IMR-90 (cell line): Measurements from ENCODE around the gene RNF223. TPM values are rescaled to one million over a fixed set of nuclear protein-coding genes. Genes with fewer than 3 reads are reported as not detected.

Experiments used
- ATAC-seq: fragments of 200-7000 bp; cut with Tn5 transposase; 2 replicates; pipeline ENCODE4 v1.9.1; 2020; ENCODE audit warnings: low read depth, mild to moderate bottlenecking, moderate library complexity
- BruUV-seq: library from RNA; stranded (reverse); fragments of 400-500 nt; replicated peaks from 2 replicates; lab custom pipeline; 2021; lab: Mats Ljungman, UMichigan
- CTCF ChIA-PET: fragments of 300-600 bp; formaldehyde crosslinking; extraction: SDS; loops from one replicate; lab custom pipeline; 2021; ENCODE audit warnings: antibody characterized with exemption; lab: Yijun Ruan, JAX
- POLR2A ChIA-PET: fragments of 300-600 bp; sonication (Branson Sonifier 250); formaldehyde crosslinking; loops from one replicate; lab custom pipeline; 2022; ENCODE audit warnings: antibody characterized with exemption; ENCODE audit not compliant: unreplicated experiment; lab: Charles Lee
- DNase-seq: peaks from one replicate; pipeline ENCODE4 v3.0.0; 2013
- H2AFZ ChIP-seq: replicated peaks from 2 replicates; pipeline ENCODE3; 2013; ENCODE audit warnings: low read length, mild to moderate bottlenecking; ENCODE audit not compliant: poor library complexity
- H2AK5ac ChIP-seq: 2 replicates; pipeline ENCODE4 v1.6.1; 2013; ENCODE audit warnings: low read depth, low read length, inconsistent platforms
- H2AK9ac ChIP-seq: replicated peaks from 2 replicates; pipeline ENCODE3; 2013; ENCODE audit warnings: mild to moderate bottlenecking, low read depth, low read length, moderate library complexity; ENCODE audit not compliant: poor library complexity
- H2BK120ac ChIP-seq: 2 replicates; pipeline ENCODE4 v1.6.1; 2013; ENCODE audit warnings: low read depth, low read length, inconsistent platforms
- H2BK15ac ChIP-seq: 3 replicates; pipeline ENCODE4 v1.6.1; 2013; ENCODE audit warnings: low read depth, low read length, inconsistent platforms
- H2BK20ac ChIP-seq: 2 replicates; pipeline ENCODE4 v1.6.1; 2013; ENCODE audit warnings: low read depth, mild to moderate bottlenecking, inconsistent platforms, low read length, moderate library complexity
- H2BK5ac ChIP-seq: 2 replicates; pipeline ENCODE4 v1.6.1; 2013; ENCODE audit warnings: mild to moderate bottlenecking, low read depth, low read length, inconsistent platforms; ENCODE audit not compliant: poor library complexity, severe bottlenecking
- H3K14ac ChIP-seq: replicated peaks from 2 replicates; pipeline ENCODE4 v1.6.1; 2013; ENCODE audit warnings: low read depth, low read length, inconsistent platforms
- H3K18ac ChIP-seq: 2 replicates; pipeline ENCODE4 v1.6.1; 2013; ENCODE audit warnings: low read depth, low read length, control low read depth
- H3K23ac ChIP-seq: 2 replicates; pipeline ENCODE4 v1.6.1; 2013; ENCODE audit warnings: low read depth, low read length, inconsistent platforms
- H3K27ac ChIP-seq: 2 replicates; pipeline ENCODE4 v1.5.1; 2013; ENCODE audit warnings: mild to moderate bottlenecking, control low read depth, low read length; ENCODE audit not compliant: insufficient read depth
- H3K27me3 ChIP-seq: 2 replicates; pipeline ENCODE4 v1.6.1; 2013; ENCODE audit warnings: low read length; ENCODE audit not compliant: control insufficient read depth, insufficient read depth
- H3K36me3 ChIP-seq: 2 replicates; pipeline ENCODE4 v1.6.1; 2013; ENCODE audit warnings: low read length, mixed read lengths; ENCODE audit not compliant: control insufficient read depth, insufficient read depth
- H3K4ac ChIP-seq: 2 replicates; pipeline ENCODE4 v1.6.1; 2013; ENCODE audit warnings: low read depth, low read length, inconsistent platforms
- H3K4me1 ChIP-seq: 2 replicates; pipeline ENCODE4 v1.6.1; 2013; ENCODE audit warnings: low read length, mixed read lengths; ENCODE audit not compliant: control insufficient read depth, insufficient read depth
- H3K4me2 ChIP-seq: 2 replicates; pipeline ENCODE4 v1.6.1; 2013; ENCODE audit warnings: low read depth, mild to moderate bottlenecking, control low read depth, low read length, moderate library complexity
- H3K4me3 ChIP-seq: 2 replicates; pipeline ENCODE4 v1.5.1; 2013; ENCODE audit warnings: low read depth, mild to moderate bottlenecking, control low read depth, low read length, moderate library complexity; ENCODE audit not compliant: insufficient read depth
- H3K56ac ChIP-seq: 2 replicates; pipeline ENCODE4 v1.6.1; 2013; ENCODE audit warnings: low read length, inconsistent platforms; ENCODE audit not compliant: insufficient read depth; ENCODE audit errors: extremely low read depth
- H3K79me1 ChIP-seq, 2 experiments: 2 replicates each; pipeline ENCODE4 v1.6.1; 2013; ENCODE audit warnings: low read length in 2 of 2, inconsistent platforms in 1 of 2, low read depth in 1 of 2
- H3K9ac ChIP-seq: 2 replicates; pipeline ENCODE4 v1.6.1; 2013; ENCODE audit warnings: low read depth, low read length, control low read depth
- H3K9me1 ChIP-seq: 2 replicates; pipeline ENCODE4 v1.6.1; 2013; ENCODE audit warnings: low read length, inconsistent platforms; ENCODE audit not compliant: insufficient read depth
- H3K9me3 ChIP-seq: 2 replicates; pipeline ENCODE4 v1.6.1; 2013; ENCODE audit warnings: low read length; ENCODE audit not compliant: control insufficient read depth, insufficient read depth
- H4K20me1 ChIP-seq: 2 replicates; pipeline ENCODE4 v1.6.1; 2013; ENCODE audit warnings: low read length, inconsistent platforms; ENCODE audit not compliant: insufficient read depth
- H4K5ac ChIP-seq: 2 replicates; pipeline ENCODE4 v1.6.1; 2013; ENCODE audit warnings: mild to moderate bottlenecking, low read depth, low read length, control low read depth
- H4K8ac ChIP-seq, 2 experiments: 2 replicates each; pipeline ENCODE4 v1.6.1; 2013; ENCODE audit warnings: low read depth in 2 of 2, low read length in 2 of 2, control low read depth in 1 of 2, inconsistent platforms in 1 of 2
- H4K91ac ChIP-seq: 2 replicates; pipeline ENCODE4 v1.6.1; 2013; ENCODE audit warnings: low read depth, low read length, inconsistent platforms; ENCODE audit not compliant: insufficient read depth
- SMC3 ChIP-seq: fragments of 150-350 bp; IDR thresholded peaks from 2 replicates; pipeline ENCODE4 v1.6.1; 2016; ENCODE audit warnings: low read depth, mild to moderate bottlenecking, antibody characterized with exemption, low read length, moderate library complexity
- WGBS, 2 experiments: methylation state at CpG; one replicate each; pipeline versions ENCODE4 v1.1.5 to v1.1.7; 2013; ENCODE audit warnings: missing lambda C conversion rate in 2 of 2; ENCODE audit not compliant: insufficient read length in 1 of 2; ENCODE audit errors: extremely low coverage in 2 of 2; 5-methylcytosine and 5-hydroxymethylcytosine counted together
- dilution Hi-C: fragments of 300-500 bp; cut with HindIII; formaldehyde crosslinking; loops from one replicate; pipeline ENCODE4 v1.14.3; 2018; ENCODE audit warnings: low sequenced_read_pairs; ENCODE audit not compliant: unreplicated experiment
- in situ Hi-C: fragments of 300-500 bp; cut with MboI; formaldehyde crosslinking; loops from 3 replicates; pipeline ENCODE4 v1.14.3; 2019; ENCODE audit warnings: low sequenced_read_pairs, inconsistent platforms, mixed read lengths
- intact Hi-C: fragments of 100-400 bp; cut with micrococcal nuclease; formaldehyde crosslinking; loops from 2 replicates; pipeline ENCODE4 v1.10.0; 2022
- polyA plus RNA-seq, 3 experiments: library from polyadenylated mRNA; depleted of rRNA; stranded (reverse); fragments of >200 nt; gene quantifications; 2 replicates each; pipeline ENCODE4 v1.2.3, GENCODE V29; 2012; ENCODE audit warnings: low replicate concordance in 1 of 3
- total RNA-seq: library from RNA; depleted of rRNA; stranded (reverse); fragments of >200 nt; gene quantifications from 2 replicates; pipeline ENCODE4 v1.2.3, GENCODE V29; 2012
- TF ChIP-seq, protein P1 (sequence below): fragments of 150-350 bp; IDR thresholded peaks from 2 replicates; pipeline ENCODE4 v1.6.1; 2016; ENCODE audit warnings: low read depth, mild to moderate bottlenecking, low read length, moderate library complexity, borderline replicate concordance

Gene RNF223
- total and polyA plus RNA-seq, 2 of the 4 experiments (the other 2 are of a cell fraction) = not detected

DNA sequence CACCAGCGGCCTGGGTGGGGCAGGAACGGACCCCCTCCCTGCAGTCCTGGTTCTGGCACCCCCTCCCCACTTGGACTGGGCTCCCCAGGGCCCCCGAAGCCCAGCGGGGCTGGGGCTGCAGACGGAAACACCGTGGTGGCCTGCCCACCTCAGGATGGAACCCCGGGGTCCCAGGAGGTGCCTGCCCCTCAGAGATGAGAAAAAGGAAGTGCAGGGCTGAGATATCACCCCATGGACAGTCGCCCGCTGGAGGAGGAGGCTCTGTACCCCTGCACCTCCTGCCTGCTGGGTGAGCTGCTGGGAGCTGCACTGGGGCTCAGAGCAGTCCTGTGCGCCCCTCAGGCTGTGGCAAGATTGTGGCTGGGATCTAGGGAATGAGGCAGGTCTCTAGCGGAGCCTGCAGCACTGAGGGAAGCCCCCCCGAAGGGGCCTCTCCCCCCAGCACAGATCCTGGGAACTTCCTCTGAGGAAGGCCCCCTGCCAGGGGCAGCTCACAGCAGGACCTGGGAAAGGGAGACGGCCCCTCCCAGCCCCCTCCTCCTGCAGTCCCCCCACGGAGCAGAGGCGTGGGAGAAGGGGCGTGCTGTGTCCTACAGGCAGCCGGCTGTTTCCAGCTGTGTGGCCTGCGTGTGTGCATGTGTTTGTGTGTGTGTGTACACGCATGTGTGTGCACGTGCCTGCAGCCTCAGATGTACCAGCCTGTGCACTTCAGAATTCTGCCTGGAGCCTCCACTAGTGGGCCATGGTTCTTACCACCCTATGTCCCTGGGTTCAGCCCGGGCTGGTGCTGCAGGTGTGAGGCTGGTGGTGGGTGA, 47.3 kb downstream of the RNF223 start:
- dilution Hi-C loops = no loop called here

More for the DNA sequence above, 47.3 kb downstream of the RNF223 start:
- no TSS peak for BruUV-seq
- ChIA-PET CTCF (no interaction called here), POLR2A (no interaction called here)
- peaks cover 21 to 65% of the 10 kb centered on the region in 2 experiments for H3K79me1 ChIP-seq
- no peak overlapping the region for H4K91ac ChIP-seq
- no peak for ATAC-seq
- peaks cover 74% of the 10 kb centered on the region for H4K20me1 ChIP-seq
- no peak overlapping the region for H3K14ac ChIP-seq
- peaks cover 29% of the 10 kb centered on the region for H3K36me3 ChIP-seq
- no peak overlapping the region for H3K56ac ChIP-seq
- peaks cover 2% of the 10 kb centered on the region; the same call in 1 of the 2 replicates for H3K9me1 ChIP-seq
- no peak overlapping the region for H2BK20ac ChIP-seq
- DNase-seq = no peak
- no peak overlapping the region for H3K4me3 ChIP-seq
- H3K4ac ChIP-seq = no peak overlapping the region
- H3K18ac ChIP-seq = no peak overlapping the region
- 66% methylated on average over 6 of the region's 21 CpGs; no CpG with 5 or more reads in 1 of the 2 experiments for WGBS, 2 experiments
- H2BK120ac ChIP-seq = no peak overlapping the region
- no peak overlapping the region for H3K9ac ChIP-seq
- no peak for TF ChIP-seq SMC3
- TF ChIP-seq, protein P1, sequence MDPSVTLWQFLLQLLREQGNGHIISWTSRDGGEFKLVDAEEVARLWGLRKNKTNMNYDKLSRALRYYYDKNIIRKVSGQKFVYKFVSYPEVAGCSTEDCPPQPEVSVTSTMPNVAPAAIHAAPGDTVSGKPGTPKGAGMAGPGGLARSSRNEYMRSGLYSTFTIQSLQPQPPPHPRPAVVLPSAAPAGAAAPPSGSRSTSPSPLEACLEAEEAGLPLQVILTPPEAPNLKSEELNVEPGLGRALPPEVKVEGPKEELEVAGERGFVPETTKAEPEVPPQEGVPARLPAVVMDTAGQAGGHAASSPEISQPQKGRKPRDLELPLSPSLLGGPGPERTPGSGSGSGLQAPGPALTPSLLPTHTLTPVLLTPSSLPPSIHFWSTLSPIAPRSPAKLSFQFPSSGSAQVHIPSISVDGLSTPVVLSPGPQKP = no peak
- no peak overlapping the region for H2BK5ac ChIP-seq
- intact Hi-C loops = no loop called here
- no peak overlapping the region for H2BK15ac ChIP-seq
- no peak overlapping the region for H3K27ac ChIP-seq
- H3K9me3 ChIP-seq = no peaks in the 10 kb centered on the region
- in situ Hi-C loops = no loop called here
- H3K23ac ChIP-seq = no peak overlapping the region
- no peak overlapping the region for H2AK5ac ChIP-seq
- no peak overlapping the region for H3K4me2 ChIP-seq
- no peak overlapping the region for H2AFZ ChIP-seq
- H4K5ac ChIP-seq = no peak overlapping the region
- H3K27me3 ChIP-seq = no peaks in the 10 kb centered on the region
- H3K4me1 ChIP-seq = peaks cover 13% of the 10 kb centered on the region
- H4K8ac ChIP-seq = no peak overlapping the region
- H2AK9ac ChIP-seq = no peak overlapping the region
